Superior temporal gyrus (tissue), 1 donor: ENCODE results near the gene PMIS2.

Experiments used
- DNase-seq: peaks from one replicate; pipeline ENCODE4 v3.0.0-alpha.2; 2016; ENCODE audit errors: extremely low spot score

The PMIS2 gene

GRCh38 chr19:35585848-35586247, at the start of gene PMIS2:
Gene PMIS2, plus strand, starts transcription at chr19:35586173. Its CDS starts 87 bp downstream, at chr19:35586260.
- DNase-seq = no peak

GRCh38 chr19:35539314-35539713, 46.7 kb upstream of the PMIS2 start:
- DNase-seq = no peak

DNA sequence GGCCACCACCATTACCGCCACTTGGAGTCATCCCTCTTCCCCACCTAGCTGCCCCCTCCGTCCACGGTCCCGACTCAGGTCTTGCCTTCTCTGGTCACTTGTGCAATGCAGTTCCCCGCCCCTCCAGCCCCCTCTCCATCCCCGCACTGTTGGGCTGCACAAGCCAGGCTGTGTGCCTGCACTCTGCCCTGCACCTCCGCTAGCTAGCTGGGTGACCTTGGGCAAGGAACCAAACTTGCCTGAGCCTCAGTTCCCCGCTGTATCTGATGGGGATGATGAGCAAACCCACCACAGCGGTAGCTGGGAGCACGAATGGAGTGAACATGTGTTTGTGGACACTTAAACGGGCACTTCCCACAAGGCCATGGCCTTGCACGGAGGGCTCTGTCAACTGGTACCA, 46.1 kb upstream of the PMIS2 start:
- DNase-seq = no peak

- no peak for DNase-seq
Observed at GRCh38 chr19:35540356-35540927, 45.5 kb upstream of the PMIS2 start.

DNA sequence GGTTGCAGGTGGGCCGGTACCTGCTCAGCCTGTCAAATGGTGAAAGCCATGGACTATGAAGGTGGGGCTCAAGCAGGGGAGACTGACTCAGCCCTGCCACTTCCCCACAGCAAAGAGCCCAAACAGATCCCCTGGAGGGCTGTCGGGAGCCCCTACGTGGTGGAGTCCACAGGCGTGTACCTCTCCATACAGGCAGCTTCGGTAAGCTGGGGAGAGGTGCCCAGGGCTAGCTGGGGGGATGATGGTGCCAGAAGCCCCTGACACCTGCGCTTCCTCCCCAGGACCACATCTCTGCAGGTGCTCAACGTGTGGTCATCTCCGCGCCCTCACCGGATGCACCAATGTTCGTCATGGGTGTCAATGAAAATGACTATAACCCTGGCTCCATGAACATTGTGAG, 43.8 kb upstream of the PMIS2 start:
- DNase-seq = no peak

DNA sequence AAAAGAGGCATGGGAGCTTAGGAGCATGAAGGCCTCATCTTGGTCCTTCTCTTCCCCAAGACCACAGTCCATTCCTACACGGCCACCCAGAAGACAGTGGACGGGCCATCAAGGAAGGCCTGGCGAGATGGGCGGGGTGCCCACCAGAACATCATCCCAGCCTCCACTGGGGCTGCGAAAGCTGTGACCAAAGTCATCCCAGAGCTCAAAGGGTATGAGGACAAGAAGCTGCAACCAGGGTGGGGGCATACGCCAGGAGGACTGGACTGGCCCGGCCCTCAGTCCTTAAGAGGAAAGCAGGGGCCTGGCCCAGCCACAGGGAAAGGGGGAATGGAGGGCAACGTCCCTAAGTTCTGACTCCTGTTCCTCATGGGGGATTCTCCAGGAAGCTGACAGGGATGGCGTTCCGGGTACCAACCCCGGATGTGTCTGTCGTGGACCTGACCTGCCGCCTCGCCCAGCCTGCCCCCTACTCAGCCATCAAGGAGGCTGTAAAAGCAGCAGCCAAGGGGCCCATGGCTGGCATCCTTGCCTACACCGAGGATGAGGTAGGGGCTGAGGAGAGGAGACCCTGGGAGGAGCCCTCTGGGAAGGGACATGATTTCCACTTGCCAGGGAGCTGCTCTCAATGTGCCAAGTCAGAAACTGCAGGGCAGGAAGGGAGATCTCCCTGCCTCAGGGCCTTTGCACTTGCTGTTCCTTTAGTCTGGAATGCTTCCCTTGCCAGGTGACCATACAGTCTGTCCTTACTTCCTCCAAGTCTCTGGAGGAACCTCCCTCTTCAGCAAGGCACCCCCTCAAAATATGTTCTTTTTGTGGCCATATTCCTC, 42.5 kb upstream of the PMIS2 start:
- no peak for DNase-seq

- no peak for DNase-seq
Observed at GRCh38 chr19:35544110-35544802, 41.7 kb upstream of the PMIS2 start.

DNA sequence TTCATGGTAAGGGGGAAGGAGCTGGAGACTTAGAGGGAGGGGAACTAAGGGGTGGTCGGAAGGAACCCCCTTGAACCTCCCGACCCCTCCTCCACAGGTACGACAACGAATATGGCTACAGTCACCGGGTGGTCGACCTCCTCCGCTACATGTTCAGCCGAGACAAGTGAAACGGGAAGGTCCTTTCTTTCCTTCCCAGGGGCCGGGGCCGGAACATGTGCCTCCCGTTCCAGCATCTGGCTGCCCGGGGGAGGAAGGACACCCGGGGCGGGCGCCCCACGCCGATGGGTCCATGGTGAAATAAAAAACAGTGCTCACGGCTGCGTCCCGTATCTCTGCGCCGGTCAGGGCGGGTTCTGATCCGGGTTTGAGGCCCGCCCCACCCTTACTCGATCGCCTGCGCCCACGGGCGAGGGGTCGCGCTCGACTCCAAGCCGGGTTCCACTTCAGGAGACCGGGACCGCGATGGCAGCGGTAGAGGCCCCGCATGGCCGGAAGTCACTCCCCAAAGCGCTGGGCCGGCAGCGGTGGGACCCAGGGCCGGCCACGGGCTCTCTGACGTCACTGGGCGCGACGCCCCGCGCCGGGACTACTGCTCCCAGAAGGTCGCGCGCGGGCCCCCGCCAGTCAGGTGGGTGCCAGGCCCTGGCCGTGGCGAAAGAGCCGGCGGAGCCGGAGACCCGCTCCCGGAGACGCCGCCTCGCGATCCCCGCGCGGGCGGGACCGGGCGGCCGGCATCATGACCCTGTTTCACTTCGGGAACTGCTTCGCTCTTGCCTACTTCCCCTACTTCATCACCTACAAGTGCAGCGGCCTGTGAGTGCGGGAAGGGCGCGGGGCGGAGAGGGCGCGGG, 40.7 kb upstream of the PMIS2 start, which contains the start of gene TMEM147:
Gene TMEM147 (plus strand): TSS at position 626 of the 854 bp plus-strand sequence. CDS start 114 bp downstream, at position 740.
- peak; percentile 91 for DNase-seq

DNA sequence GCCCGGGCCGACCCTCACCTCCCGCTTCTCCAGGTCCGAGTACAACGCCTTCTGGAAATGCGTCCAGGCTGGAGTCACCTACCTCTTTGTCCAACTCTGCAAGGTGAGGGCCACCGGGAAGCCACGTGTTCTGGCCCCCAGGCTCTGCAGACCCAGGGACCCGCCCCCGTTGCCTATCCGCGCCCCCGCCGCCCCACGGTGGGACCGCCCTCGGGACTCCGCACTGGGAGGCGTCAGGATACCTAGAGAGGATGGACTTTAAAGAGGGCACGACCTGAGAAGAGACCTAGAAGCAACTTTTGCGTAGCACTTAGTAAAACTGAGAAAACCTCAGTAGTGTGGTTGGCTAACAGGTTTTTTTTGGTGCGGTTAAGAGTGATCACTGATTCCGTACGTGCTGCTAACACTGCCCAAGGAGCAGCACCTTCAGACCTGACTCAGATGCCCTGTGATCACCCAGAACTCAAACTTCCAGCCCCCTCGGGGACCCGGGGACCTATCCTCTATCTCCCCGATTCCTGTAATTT, 40.1 kb upstream of the PMIS2 start:
- DNase-seq = no peak

DNA sequence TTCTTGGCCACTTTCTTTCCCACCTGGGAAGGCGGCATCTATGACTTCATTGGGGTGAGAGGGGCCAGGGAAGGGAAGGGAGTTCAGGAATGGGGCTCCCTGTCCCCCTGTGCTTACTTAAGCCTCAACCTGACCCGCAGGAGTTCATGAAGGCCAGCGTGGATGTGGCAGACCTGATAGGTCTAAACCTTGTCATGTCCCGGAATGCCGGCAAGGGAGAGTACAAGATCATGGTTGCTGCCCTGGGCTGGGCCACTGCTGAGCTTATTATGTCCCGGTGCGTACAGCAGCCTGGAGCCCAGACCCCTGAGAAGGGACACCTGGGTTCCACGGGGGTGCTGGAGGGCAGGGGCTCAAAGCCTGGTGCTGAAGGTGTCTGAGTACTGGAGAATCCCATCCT, 39.4 kb upstream of the PMIS2 start:
- no peak for DNase-seq

- peak; percentile 85 for DNase-seq
Observed at GRCh38 chr19:35549174-35549788, 36.7 kb upstream of the PMIS2 start.

GRCh38 chr19:35549879-35550523, 36.0 kb upstream of the PMIS2 start:
- DNase-seq = no peak

DNA sequence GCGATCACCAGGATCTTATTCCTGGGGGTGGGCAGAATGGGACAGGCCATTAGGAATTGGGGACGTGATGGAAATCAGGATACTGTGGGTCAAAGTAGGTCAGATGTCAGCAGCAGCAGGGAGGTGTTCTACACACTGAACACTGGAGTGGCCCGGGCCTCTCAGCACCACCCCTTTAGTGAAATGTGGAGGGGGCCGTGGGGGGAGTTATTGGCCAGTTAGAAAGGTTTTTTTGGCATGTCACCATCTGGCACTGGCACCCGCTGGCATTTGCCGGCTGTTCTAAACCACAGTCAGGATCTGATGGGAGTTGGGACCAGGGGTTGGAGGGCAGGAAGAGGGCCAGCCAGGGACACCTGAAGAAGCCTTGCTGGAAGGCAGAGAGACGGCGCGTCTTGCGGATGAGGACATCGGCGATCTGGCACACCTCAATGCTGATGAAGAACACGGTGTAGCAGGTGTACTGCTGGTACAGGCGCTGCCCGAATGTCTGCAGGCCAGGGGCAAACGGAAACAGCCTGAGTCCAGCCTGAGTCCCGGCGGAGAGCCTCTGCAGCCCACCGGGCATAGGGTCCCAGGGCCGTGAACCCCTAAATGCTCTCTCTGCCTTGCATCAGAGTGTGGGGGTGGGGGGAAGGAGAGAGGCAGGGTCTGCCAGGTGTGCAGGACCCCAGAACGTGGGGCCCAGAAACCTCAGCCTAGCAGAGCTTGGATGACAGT, 34.7 kb upstream of the PMIS2 start:
- no peak for DNase-seq

- no peak for DNase-seq
Observed at GRCh38 chr19:35552534-35553384, 33.2 kb upstream of the PMIS2 start.

GRCh38 chr19:35553385-35554000, 32.5 kb upstream of the PMIS2 start:
- no peak for DNase-seq

DNA sequence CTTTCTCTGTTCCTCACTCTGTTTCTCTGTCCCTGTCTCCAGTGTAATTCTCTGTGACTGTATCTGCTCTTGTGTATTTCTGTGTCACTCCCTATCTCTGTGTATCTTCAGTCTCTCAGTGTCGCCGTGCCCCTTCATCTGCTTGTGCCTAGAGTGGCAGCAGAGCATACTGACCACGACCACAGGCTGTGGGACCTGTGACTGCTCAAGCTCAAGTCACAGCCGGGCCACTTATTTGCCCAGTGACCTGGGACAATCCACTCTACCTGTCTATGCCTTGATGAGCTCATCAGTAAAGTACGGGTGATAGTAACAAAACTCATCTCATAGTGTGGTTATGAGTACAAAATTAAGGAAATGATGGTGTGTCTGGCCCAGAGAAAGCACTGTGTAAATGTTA, 31.9 kb upstream of the PMIS2 start:
- no peak for DNase-seq

DNA sequence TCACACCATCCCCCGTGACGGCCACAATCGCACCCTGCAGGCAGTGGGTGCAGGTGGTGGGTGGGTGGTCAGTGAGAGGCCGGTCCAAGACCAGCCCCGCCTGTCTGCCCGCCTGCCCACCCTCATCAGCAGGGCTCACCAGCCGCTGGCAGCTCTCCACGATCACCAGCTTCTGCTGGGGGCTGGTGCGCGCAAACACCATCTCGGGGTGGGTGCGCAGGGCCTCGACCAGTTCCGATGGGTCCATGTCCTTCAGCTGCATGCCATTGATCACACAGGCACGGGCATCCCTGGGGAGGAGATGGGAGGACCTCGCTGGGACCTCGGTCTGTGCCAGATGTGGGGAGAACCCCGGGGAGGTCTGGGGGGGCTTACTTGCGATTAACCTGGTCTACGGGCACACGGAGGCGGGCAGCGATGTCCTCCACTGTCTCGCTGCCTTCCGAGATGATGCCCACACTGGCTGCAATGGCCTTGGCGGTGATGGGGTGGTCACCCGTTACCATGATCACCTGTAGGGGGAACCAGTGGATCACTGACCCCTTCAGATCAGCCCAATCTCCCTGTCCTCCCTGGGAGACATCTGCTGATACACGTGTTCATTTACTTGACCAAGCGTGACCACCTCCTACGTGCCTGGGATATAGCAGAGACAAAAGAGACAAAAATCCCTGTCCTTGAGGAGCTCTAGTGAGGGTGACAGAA, 30.5 kb upstream of the PMIS2 start:
- no peak for DNase-seq
